HEK293T (cell line): ENCODE results near the gene MGAM2.

Experiments used
- BHLHE40 ChIP-seq: fragments of 450-650 bp; IDR thresholded peaks from 2 replicates; pipeline ENCODE4 v1.6.1; 2016; ENCODE audit warnings: mild to moderate bottlenecking, moderate library complexity, borderline replicate concordance
- ELF4 ChIP-seq: fragments of 450-650 bp; IDR thresholded peaks from 2 replicates; pipeline ENCODE4 v1.6.1; 2017; ENCODE audit warnings: antibody characterized with exemption
- FOXA1 ChIP-seq: fragments of 450-650 bp; IDR thresholded peaks from 2 replicates; pipeline ENCODE4 v1.6.1; 2016; ENCODE audit warnings: mild to moderate bottlenecking
- FOXK2 ChIP-seq: fragments of 450-650 bp; IDR thresholded peaks from 2 replicates; pipeline ENCODE4 v1.6.1; 2016; ENCODE audit warnings: mild to moderate bottlenecking
- FOXM1 ChIP-seq: fragments of 450-650 bp; IDR thresholded peaks from 2 replicates; pipeline ENCODE4 v1.6.1; 2017; ENCODE audit warnings: mild to moderate bottlenecking, borderline replicate concordance
- L3MBTL2 ChIP-seq: fragments of 450-650 bp; conservative IDR thresholded peaks from 2 replicates; pipeline ENCODE4 v1.6.1; 2016; ENCODE audit warnings: mild to moderate bottlenecking
- NFRKB ChIP-seq: fragments of 450-650 bp; IDR thresholded peaks from 2 replicates; pipeline ENCODE4 v1.6.1; 2016; ENCODE audit warnings: mild to moderate bottlenecking, moderate library complexity
- SUZ12 ChIP-seq: fragments of 450-650 bp; IDR thresholded peaks from 2 replicates; pipeline ENCODE4 v1.6.1; 2016; ENCODE audit warnings: mild to moderate bottlenecking
- TARDBP ChIP-seq: fragments of 450-650 bp; IDR thresholded peaks from 2 replicates; pipeline ENCODE4 v1.6.1; 2016

DNA sequence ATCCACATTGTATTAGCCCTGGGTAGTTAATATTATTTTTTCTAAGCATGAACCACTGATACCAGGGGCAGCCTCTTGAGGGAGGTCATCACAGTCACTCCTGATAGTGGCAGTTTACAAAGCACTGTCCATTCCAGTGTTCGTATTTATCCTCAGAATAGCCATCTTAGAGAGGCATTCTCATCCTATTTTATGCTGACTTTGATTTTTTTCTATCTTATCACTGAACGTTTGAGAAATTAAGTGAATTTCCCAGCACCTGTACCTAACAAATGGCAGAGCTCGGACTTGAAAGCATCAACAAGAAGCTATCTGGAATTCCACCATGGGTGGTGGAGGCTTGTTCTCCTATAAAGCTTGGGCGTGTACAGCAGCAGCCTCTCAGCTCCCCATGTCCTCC lies 26.1 kb upstream of the MGAM2 start:
- TF ChIP-seq SUZ12 = no peak
- no peak for TF ChIP-seq FOXM1
- no peak for TF ChIP-seq L3MBTL2
- TF ChIP-seq FOXK2 = no peak
- TF ChIP-seq ELF4 = no peak
- TF ChIP-seq NFRKB = no peak
- no peak for TF ChIP-seq FOXA1
- TF ChIP-seq TARDBP = no peak
- no peak for TF ChIP-seq BHLHE40
